ENCODE data around the gene IL2.

GRCh38 chr4:122489061-122489460 lies 32.5 kb upstream of the IL2 start:
- TF ChIP-seq CTCF (IDR thresholded peaks at IDR 0.05) (no peak), POLR2AphosphoS5 (IDR thresholded peaks at IDR 0.05) (no peak), POLR2A (IDR thresholded peaks at IDR 0.05) (no peak)
